Mesothelial cell of epicardium (in vitro differentiated cells): ENCODE measurements around the gene ARAP1. TPM values are rescaled to one million over a fixed set of nuclear protein-coding genes. Genes with fewer than 3 reads are reported as not detected.

Experiments used
- DNase-seq, 2 experiments: peaks; one replicate each; pipeline ENCODE4 v3.0.0; 2021; ENCODE audit warnings: low spot score in 2 of 2; ENCODE audit not compliant: unreplicated experiment in 2 of 2
- H3K27ac Mint-ChIP-seq: 2 replicates; pipeline ENCODE4 v1.8.0; 2021; ENCODE audit warnings: mixed read lengths
- H3K27me3 Mint-ChIP-seq: 2 replicates; pipeline ENCODE4 v1.8.0; 2021; ENCODE audit warnings: low read depth, mixed read lengths
- H3K36me3 Mint-ChIP-seq: 2 replicates; pipeline ENCODE4 v1.8.0; 2021; ENCODE audit warnings: mixed read lengths
- H3K4me1 Mint-ChIP-seq: 2 replicates; pipeline ENCODE4 v1.8.0; 2021; ENCODE audit warnings: mixed read lengths
- H3K4me3 Mint-ChIP-seq: 2 replicates; pipeline ENCODE4 v1.8.0; 2021; ENCODE audit warnings: mild to moderate bottlenecking, moderate library complexity, mixed read lengths
- H3K9me3 Mint-ChIP-seq: 2 replicates; pipeline ENCODE4 v1.8.0; 2021; ENCODE audit warnings: mixed read lengths
- CTCF ChIP-seq: fragments of 200-600 bp; sonication (generic); IDR thresholded peaks from one replicate; pipeline ENCODE4 v1.5.0; 2021; ENCODE audit warnings: antibody characterized with exemption; ENCODE audit not compliant: unreplicated experiment
- total RNA-seq: library from RNA; stranded (reverse); gene quantifications from 3 replicates; pipeline ENCODE4 v1.2.1, GENCODE V29; 2021

Gene ARAP1
- total RNA-seq, 1 donor from 2014 or later: 155 TPM

GRCh38 chr11:72672597-72673238 lies 79.5 kb downstream of the ARAP1 start:
- Mint-ChIP-seq H3K4me3 (no peak overlapping the region), H3K4me1 (peaks cover 8% of the 10 kb centered on the region), H3K9me3 (no peaks in the 10 kb centered on the region), H3K27ac (no peak overlapping the region), H3K27me3 (peaks cover 77% of the 10 kb centered on the region), H3K36me3 (no peaks in the 10 kb centered on the region)
- DNase-seq: no peak
- no peak for TF ChIP-seq CTCF

- no peak for TF ChIP-seq CTCF
- DNase-seq: no peak
- no peak overlapping the region for H3K4me3 Mint-ChIP-seq
- peaks cover 69% of the 10 kb centered on the region for H3K27me3 Mint-ChIP-seq
- H3K27ac Mint-ChIP-seq: no peak overlapping the region
- H3K4me1 Mint-ChIP-seq: peaks cover 5% of the 10 kb centered on the region
- peaks cover 4% of the 10 kb centered on the region for H3K9me3 Mint-ChIP-seq
- H3K36me3 Mint-ChIP-seq: no peaks in the 10 kb centered on the region
Observed at GRCh38 chr11:72671152-72672099, 80.8 kb downstream of the ARAP1 start.

GRCh38 chr11:72670041-72670440 lies 82.2 kb downstream of the ARAP1 start:
- DNase-seq: no peak
- Mint-ChIP-seq H3K4me1 (peaks cover 5% of the 10 kb centered on the region), H3K27me3 (peaks cover 60% of the 10 kb centered on the region), H3K9me3 (peaks cover 4% of the 10 kb centered on the region), H3K36me3 (no peaks in the 10 kb centered on the region), H3K27ac (no peak overlapping the region), H3K4me3 (no peak overlapping the region)
- no peak for TF ChIP-seq CTCF

- peaks cover 4% of the 10 kb centered on the region for H3K4me1 Mint-ChIP-seq
Observed at GRCh38 chr11:72669527-72669926, 82.7 kb downstream of the ARAP1 start.

More at GRCh38 chr11:72669527-72669926, 82.7 kb downstream of the ARAP1 start:
- H3K36me3 Mint-ChIP-seq: no peaks in the 10 kb centered on the region
- no peak overlapping the region for H3K4me3 Mint-ChIP-seq
- H3K27ac Mint-ChIP-seq: no peak overlapping the region
- no peak for DNase-seq
- peaks cover 4% of the 10 kb centered on the region for H3K9me3 Mint-ChIP-seq
- peaks cover 56% of the 10 kb centered on the region for H3K27me3 Mint-ChIP-seq
- no peak for TF ChIP-seq CTCF
